Nephron (organoid): ENCODE measurements around the gene ILDR2.

Experiments
- H3K27ac Mint-ChIP-seq, 3 experiments: 2 replicates each; pipeline ENCODE4 v1.8.0; 2020; ENCODE audit warnings: mixed read lengths in 3 of 3, mild to moderate bottlenecking in 2 of 3, moderate library complexity in 1 of 3
- H3K27me3 Mint-ChIP-seq: 2 replicates; pipeline ENCODE4 v1.8.0; 2021; ENCODE audit warnings: low read depth, mild to moderate bottlenecking, moderate library complexity, mixed read lengths
- H3K36me3 Mint-ChIP-seq: 2 replicates; pipeline ENCODE4 v1.8.0; 2020; ENCODE audit warnings: low read depth, mixed read lengths
- H3K4me1 Mint-ChIP-seq: 2 replicates; pipeline ENCODE4 v1.8.0; 2020; ENCODE audit warnings: mixed read lengths
- H3K4me3 Mint-ChIP-seq, 3 experiments: 2 replicates each; pipeline ENCODE4 v1.8.0; 2020; ENCODE audit warnings: mild to moderate bottlenecking in 3 of 3, mixed read lengths in 3 of 3, moderate library complexity in 2 of 3
- H3K9me3 Mint-ChIP-seq: 2 replicates; pipeline ENCODE4 v1.8.0; 2020; ENCODE audit warnings: mixed read lengths
- TF ChIP-seq, protein P1 (sequence below), 3 experiments: fragments of 200-600 bp; sonication (generic); IDR thresholded peaks; one replicate each; pipeline ENCODE4 v1.5.0; 2021; ENCODE audit warnings: antibody characterized with exemption in 3 of 3; ENCODE audit not compliant: unreplicated experiment in 3 of 3

The ILDR2 gene

DNA sequence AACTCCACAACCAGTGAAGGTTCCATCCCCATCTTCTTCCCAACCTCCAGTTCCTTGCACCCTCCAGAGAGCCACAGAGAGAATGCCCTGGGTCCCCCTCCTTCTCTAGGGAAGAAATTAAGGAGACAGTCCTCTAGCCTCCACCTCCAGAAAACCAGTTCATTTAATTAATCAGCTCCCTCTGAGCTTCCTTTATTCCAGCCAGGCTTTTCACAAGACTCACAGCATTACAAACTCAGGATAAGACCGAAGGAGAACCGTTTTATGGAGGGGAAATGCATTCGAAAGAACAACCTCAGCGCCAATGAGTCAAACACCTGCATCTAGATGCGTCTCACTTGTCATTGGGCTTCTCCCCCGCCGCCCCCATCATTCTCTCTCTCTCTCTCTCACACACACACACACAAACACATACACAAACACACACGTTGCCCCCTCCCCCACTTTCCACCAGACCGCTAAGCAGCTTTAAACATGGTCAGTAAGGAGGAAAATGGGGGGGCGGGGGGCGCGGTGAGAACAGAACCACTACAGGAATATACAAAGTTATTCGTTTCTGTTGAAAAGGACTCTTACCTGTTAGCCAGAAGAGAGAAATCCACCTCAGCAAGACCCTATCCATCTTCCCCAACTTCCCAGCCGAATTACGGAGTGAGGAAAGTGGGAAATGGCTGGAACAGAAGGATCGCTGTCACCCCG lies 544 bp downstream of the ILDR2 start:
- Mint-ChIP-seq H3K9me3 (no peaks in the 10 kb centered on the region), H3K27me3 (peaks cover 84% of the 10 kb centered on the region), H3K36me3 (no peaks in the 10 kb centered on the region), H3K4me1 (peaks cover 19% of the 10 kb centered on the region), H3K27ac (peak overlapping the region in 2 of 3 experiments; percentile 1 to 44), H3K4me3 (peak overlapping the region; percentile 82 to 90 (median 84))
- TF ChIP-seq, protein P1, sequence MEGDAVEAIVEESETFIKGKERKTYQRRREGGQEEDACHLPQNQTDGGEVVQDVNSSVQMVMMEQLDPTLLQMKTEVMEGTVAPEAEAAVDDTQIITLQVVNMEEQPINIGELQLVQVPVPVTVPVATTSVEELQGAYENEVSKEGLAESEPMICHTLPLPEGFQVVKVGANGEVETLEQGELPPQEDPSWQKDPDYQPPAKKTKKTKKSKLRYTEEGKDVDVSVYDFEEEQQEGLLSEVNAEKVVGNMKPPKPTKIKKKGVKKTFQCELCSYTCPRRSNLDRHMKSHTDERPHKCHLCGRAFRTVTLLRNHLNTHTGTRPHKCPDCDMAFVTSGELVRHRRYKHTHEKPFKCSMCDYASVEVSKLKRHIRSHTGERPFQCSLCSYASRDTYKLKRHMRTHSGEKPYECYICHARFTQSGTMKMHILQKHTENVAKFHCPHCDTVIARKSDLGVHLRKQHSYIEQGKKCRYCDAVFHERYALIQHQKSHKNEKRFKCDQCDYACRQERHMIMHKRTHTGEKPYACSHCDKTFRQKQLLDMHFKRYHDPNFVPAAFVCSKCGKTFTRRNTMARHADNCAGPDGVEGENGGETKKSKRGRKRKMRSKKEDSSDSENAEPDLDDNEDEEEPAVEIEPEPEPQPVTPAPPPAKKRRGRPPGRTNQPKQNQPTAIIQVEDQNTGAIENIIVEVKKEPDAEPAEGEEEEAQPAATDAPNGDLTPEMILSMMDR (IDR thresholded peaks at IDR 0.05; ENCODE audit: unreplicated experiment in 3 of 3) = no peak

DNA sequence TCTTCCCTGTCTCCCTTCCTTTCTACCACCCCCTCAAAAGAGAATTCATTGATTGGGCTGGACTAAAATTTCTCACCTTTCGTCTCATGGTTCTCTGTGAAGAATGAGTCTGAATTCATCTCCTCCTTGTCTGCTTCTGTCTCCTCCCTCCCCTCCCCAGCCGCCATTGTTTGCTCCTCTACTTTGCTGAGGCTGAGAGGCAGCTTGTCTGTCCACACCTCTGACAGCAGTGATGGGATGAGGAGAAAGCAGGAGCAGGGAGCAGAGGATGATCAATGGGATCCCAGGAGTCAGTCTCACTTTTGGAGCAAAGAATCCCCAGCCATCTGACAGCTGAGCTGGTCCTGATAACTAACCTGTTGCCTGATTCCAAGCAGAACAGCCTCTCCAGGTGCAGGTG lies 2.5 kb downstream of the ILDR2 start:
- no peaks in the 10 kb centered on the region for H3K9me3 Mint-ChIP-seq
- peak overlapping the region in 2 of 3 experiments; percentile 41 to 65 for H3K27ac Mint-ChIP-seq
- TF ChIP-seq, protein P1 (IDR thresholded peaks at IDR 0.05; ENCODE audit: unreplicated experiment in 3 of 3) = no peak
- no peaks in the 10 kb centered on the region for H3K36me3 Mint-ChIP-seq
- peaks cover 76% of the 10 kb centered on the region for H3K27me3 Mint-ChIP-seq
- peak overlapping the region; percentile 13 to 55 (median 48) for H3K4me3 Mint-ChIP-seq
- H3K4me1 Mint-ChIP-seq = peaks cover 19% of the 10 kb centered on the region

DNA sequence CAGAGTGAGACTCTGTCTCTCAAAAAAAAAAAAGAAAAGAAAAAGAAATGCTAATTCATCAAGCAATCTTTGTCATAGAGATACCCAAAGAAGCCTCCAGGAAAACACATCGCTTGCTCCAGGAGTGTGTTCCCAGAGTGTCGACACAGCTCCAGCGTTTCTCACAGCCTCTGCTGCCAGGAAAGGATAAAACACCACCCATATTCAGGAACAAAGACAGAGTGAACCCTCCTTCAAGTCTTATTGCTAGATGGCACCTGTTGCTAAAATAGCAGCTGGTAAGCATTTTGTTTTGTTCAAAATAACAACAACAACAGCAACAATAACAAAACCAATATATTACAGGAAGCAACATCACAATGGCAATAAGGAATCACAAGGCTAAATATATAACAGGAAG lies 3.1 kb downstream of the ILDR2 start:
- Mint-ChIP-seq H3K9me3 (no peaks in the 10 kb centered on the region), H3K27ac (peak overlapping the region in 2 of 3 experiments; percentile 41 to 65), H3K36me3 (no peaks in the 10 kb centered on the region), H3K4me1 (peaks cover 19% of the 10 kb centered on the region), H3K27me3 (peaks cover 71% of the 10 kb centered on the region), H3K4me3 (peak overlapping the region; percentile 38 to 55 (median 48))
- TF ChIP-seq, protein P1 (IDR thresholded peaks at IDR 0.05; ENCODE audit: unreplicated experiment in 3 of 3) = no peak

DNA sequence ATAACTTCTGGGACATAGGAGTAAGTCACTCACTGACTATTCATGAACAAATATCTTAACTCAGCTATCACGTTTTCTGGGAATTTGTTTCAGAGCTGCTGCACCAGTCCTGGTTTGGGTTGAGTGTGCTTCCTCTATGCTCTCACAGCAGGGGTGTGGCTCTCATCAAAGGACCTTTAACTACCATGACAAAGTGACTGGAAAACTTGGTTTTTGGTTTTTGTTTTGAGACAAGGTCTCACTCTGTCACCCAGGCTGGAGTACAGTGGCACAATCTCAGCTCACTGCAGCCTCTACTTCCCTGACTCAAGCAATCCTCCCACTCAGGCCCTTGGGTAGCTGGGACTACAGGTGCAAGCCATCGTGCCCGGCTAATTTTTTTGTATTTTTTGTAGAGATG lies 4.1 kb downstream of the ILDR2 start:
- Mint-ChIP-seq H3K9me3 (no peaks in the 10 kb centered on the region), H3K27ac (no peak overlapping the region), H3K27me3 (peaks cover 67% of the 10 kb centered on the region), H3K36me3 (no peaks in the 10 kb centered on the region), H3K4me1 (peaks cover 19% of the 10 kb centered on the region), H3K4me3 (no peak overlapping the region)
- TF ChIP-seq, protein P1 (IDR thresholded peaks at IDR 0.05; ENCODE audit: unreplicated experiment in 3 of 3) = no peak

DNA sequence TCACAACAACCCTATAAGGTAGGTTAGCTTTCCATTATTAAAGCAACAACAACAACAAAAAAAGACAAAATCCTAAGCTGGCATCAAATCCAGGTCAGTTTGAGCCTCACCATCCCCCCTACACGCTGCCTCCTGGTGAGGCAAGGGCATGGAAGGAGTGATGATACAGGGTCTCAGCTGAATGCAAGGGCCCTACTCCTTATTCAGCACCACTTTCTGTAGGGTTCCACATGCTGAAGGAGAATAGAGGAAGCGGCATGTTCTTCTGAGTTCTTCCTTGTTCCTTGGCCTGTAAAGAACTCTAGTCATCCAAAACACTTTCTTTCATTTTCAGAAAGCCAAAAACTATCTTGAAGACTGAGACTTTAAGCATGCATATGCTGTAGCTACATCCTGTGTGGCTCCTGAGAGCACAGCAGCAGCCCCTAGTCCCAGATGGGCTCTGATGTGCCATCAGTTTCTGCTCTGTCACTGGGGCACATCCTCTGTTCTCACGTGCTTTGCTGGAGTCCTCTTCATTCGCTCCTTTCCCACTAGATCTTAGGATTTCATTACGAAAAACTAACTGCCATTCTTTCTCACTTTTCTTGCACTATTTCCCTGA lies 6.2 kb downstream of the ILDR2 start:
- no peak overlapping the region for H3K4me3 Mint-ChIP-seq

More for the DNA sequence above, 6.2 kb downstream of the ILDR2 start:
- Mint-ChIP-seq H3K27ac (no peak overlapping the region), H3K4me1 (peaks cover 7% of the 10 kb centered on the region), H3K27me3 (peaks cover 55% of the 10 kb centered on the region), H3K9me3 (no peaks in the 10 kb centered on the region), H3K36me3 (no peaks in the 10 kb centered on the region)
- TF ChIP-seq, protein P1 (IDR thresholded peaks at IDR 0.05; ENCODE audit: unreplicated experiment in 3 of 3) = no peak
